Pulmonary artery endothelial cell (primary cell): ENCODE measurements around the gene SLC35D2. TPM values are rescaled to one million over a fixed set of nuclear protein-coding genes. Genes with fewer than 3 reads are reported as not detected.

Source experiments
- DNase-seq: peaks from one replicate; pipeline ENCODE4 v3.0.0-alpha.2; 2011; ENCODE audit warnings: low read depth, low spot score
- total RNA-seq: library from RNA; depleted of rRNA; stranded (reverse); fragments of >200 nt; gene quantifications from 2 replicates; pipeline ENCODE4 v1.2.3, GENCODE V29; 2014

SLC35D2 gene
- 20.9 and 24.5 TPM in 2 replicates for total RNA-seq

- no peak for DNase-seq
These were observed at the start of gene SLC35D2 for GRCh38 chr9:96383165-96383942. Gene SLC35D2 (minus strand): TSS chr9:96383711. CDS start chr9:96383634, 77 bp downstream.

GRCh38 chr9:96430377-96430776 is 46.9 kb upstream of the SLC35D2 start:
- DNase-seq, result no peak

GRCh38 chr9:96429732-96430131 is 46.2 kb upstream of the SLC35D2 start:
- DNase-seq, result no peak

- no peak for DNase-seq
These were observed 42.1 kb upstream of the SLC35D2 start for GRCh38 chr9:96425500-96426169.

GRCh38 chr9:96423985-96424336 is 40.5 kb upstream of the SLC35D2 start:
- DNase-seq, result no peak

GRCh38 chr9:96423322-96423984 is 39.9 kb upstream of the SLC35D2 start:
- DNase-seq, result no peak

- DNase-seq, result peak; percentile 94
These were observed 37.1 kb upstream of the SLC35D2 start for GRCh38 chr9:96420468-96421219.

- DNase-seq, result no peak
These were observed 36.1 kb upstream of the SLC35D2 start for GRCh38 chr9:96419691-96419969.

- peak; percentile 32 for DNase-seq
These were observed 35.6 kb upstream of the SLC35D2 start for GRCh38 chr9:96418920-96419690.

- DNase-seq, result peak; percentile 92
These were observed 34.8 kb upstream of the SLC35D2 start, which contains the start of gene ZNF367 for GRCh38 chr9:96418083-96418919. Gene ZNF367 (minus strand): TSS chr9:96418370. CDS start chr9:96418032, 338 bp downstream.

- no peak for DNase-seq
These were observed 34.2 kb upstream of the SLC35D2 start for GRCh38 chr9:96417661-96418082.

- peak; percentile 56 for DNase-seq
These were observed 33.6 kb upstream of the SLC35D2 start for GRCh38 chr9:96417051-96417586.

GRCh38 chr9:96413302-96414221 is 30.1 kb upstream of the SLC35D2 start:
- no peak for DNase-seq

GRCh38 chr9:96412174-96412913 is 28.8 kb upstream of the SLC35D2 start:
- DNase-seq, result no peak

GRCh38 chr9:96411129-96411838 is 27.8 kb upstream of the SLC35D2 start:
- DNase-seq, result no peak

- no peak for DNase-seq
These were observed 25.1 kb upstream of the SLC35D2 start for GRCh38 chr9:96408409-96409280.
